NCI-H1092 (cell line): Measurements from ENCODE around the gene BTG2.
A peak's percentile ranks its signal among the peaks of the same experiment; 100 is the strongest.

Source experiments
- DNase-seq: peaks from one replicate; lab custom pipeline; 2025; lab: John Stamatoyannopoulos, UW

Gene BTG2

GRCh38 chr1:203317429-203318228, 12.3 kb downstream of the BTG2 start:
- no peak for DNase-seq

- DNase-seq, result no peak
These were observed 12.9 kb downstream of the BTG2 start for GRCh38 chr1:203318229-203318517.

- DNase-seq, result peak; percentile 96
These were observed 15.4 kb downstream of the BTG2 start for GRCh38 chr1:203320591-203321272.

DNA sequence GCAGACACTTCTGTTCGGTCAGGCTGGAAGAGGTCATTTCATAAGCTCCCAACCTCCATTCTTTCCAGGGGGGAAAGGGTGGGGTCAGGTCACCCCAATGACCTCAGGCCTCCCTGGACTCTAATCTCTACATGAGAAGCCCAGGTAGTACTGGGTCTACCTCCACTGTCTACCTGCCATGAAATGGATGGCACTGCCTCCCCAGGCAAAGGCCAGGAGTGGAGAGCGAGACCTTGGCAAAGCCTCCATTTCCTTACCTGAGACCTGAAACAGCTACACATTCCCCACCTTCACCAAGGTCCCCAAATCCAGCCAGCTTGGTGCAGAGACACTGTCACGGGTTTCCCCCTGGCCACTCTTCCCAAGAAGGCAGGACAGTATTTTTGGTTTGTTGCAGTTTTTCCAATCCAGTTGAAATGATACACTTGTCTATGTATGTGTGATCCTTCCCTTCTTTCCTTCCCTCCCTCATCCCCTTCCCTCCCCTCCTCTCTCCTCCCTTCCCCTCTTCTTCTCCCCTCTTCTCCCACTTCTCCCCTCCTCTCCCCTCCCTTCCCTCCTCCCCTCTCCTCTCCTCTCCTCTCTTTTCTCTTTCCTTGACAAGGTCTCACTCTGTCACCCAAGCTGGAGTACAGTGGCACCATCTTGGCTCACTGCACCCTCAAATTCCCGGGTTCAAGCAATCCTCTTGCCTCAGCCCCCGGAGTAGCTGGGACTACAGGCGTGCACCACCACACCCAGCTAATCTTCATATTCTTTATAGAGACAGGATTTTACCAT, 16.1 kb downstream of the BTG2 start:
- no peak for DNase-seq

- DNase-seq, result no peak
These were observed 17.3 kb downstream of the BTG2 start for GRCh38 chr1:203322500-203323179.

DNA sequence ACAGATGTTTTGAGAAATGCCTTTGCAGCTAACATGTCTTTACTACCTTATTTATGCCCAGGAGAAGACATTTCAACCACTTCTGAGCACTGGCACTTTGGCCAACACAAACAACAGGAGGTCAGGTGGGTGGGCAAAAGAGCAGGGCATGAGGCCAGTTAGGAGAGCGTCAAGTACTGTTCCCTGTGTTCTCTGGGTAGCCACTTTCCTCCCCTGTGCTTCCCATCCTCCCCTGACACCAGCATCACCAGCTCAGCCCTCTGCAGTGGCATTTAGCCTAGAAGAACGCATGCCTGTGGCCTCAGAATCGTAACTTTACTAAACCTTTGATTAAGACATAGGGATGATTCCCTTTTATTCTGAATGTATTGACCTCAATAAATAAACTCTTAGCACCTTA, 18.3 kb downstream of the BTG2 start:
- DNase-seq, result no peak

DNA sequence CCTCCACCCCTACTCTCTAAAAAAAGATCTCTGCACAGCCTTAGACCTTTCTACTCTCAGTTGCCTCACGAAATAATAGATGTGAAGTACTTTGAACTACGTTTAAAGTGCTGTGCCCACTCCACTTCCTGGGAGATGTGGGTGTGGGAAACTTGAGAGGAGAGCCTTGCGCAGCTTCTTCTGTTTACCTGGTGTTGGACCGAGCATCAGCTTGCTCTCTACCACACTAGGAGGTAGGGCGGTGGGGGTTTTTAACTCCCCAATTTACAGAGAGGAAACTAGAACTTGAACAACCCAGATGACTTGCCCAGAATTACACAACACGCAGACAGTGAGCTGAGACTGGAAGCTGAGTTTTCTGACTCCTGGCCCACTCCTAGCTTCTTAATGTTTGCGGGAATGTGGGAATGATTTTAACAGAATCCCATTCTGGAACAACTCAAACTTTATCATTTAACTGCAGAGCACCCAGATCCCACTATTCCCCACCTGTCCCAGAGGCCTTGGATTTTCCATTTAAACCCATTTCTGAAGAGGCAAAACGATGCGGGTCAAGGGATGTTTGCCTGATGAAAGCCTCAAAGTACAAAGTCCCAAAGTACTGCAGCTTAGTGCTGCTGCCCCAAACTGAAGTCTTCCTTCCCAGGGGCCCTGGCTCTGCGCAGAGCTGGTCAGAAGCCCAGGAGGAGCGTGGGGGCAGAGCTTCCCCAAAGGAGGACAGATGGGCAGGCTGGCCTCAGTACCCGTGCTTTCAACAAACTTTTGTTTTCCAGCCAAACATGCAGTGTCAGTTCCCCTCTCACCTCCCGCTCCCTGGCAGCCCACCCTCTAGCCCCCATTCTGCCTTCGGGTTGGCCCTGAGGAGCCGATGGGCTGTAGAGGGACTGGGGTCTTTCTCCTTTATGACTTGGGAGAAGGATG, 19.0 kb downstream of the BTG2 start:
- no peak for DNase-seq

DNA sequence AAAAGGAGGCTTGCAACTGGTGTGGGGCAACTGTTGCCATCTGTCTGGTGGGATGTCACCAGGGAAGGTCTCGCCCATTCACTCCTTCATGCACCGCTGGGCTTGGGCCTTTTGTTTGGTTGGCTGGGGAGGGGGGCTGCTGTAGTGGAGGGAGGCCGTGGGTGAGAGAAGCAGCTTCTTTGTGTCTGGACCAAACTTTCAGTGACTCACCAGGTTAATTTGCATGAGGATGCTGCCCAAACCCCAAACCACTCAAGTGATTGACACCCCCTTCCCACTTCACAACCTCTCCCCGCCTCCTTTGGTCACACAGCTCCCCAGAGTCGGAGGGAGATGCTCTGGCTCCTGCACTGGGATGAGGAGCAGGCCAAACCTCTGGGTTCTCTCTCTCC, 19.7 kb downstream of the BTG2 start:
- peak; percentile 86 for DNase-seq

- DNase-seq, result peak; percentile 100
These were observed 20.2 kb downstream of the BTG2 start for GRCh38 chr1:203325418-203326091.

GRCh38 chr1:203326830-203327683, 21.7 kb downstream of the BTG2 start:
- peak; percentile 96 for DNase-seq

GRCh38 chr1:203327684-203328457, 22.6 kb downstream of the BTG2 start:
- peak; percentile 79 for DNase-seq

GRCh38 chr1:203328714-203329122, 23.4 kb downstream of the BTG2 start:
- peak; percentile 91 for DNase-seq

DNA sequence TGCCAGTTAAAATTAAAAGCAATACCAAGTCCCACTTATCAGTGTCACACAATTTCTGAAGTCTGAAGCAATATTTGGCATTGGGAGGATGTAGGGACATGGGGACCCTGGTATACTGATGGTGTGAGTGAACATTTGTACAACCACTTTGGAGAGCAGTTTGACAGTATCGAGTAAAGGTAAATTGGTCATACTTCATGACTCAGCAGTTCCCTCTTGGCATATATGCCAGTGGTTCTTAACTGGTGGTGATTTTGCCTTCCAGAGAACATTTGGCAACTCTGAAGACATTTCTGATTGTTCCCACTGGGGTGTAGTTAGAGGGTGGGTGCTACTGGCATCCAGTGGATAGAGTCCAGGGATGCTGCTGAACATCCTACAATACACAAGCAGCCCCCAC, 25.9 kb downstream of the BTG2 start:
- no peak for DNase-seq

GRCh38 chr1:203335503-203335902, 30.2 kb downstream of the BTG2 start:
- no peak for DNase-seq

DNA sequence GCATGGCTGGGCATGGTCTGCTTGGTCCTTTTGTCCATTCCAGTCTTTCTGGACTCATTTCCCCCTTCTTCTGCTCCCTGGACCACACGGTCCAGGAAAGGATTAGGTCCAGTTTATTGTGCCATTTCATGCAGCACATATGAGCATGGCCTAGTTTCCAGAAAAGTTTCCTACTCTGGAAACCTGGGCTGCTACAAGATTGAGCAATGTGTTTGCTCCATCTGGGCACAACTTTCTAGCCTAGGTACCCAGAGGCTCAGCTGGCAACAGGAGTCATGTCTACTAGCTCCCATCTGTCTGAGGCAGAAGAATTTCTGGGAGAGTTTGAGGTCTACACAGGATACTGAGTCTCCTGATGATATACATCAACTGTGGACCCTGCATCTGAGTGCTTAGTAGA, 30.8 kb downstream of the BTG2 start:
- no peak for DNase-seq

GRCh38 chr1:203338335-203339036, 33.2 kb downstream of the BTG2 start:
- peak; percentile 60 for DNase-seq

DNA sequence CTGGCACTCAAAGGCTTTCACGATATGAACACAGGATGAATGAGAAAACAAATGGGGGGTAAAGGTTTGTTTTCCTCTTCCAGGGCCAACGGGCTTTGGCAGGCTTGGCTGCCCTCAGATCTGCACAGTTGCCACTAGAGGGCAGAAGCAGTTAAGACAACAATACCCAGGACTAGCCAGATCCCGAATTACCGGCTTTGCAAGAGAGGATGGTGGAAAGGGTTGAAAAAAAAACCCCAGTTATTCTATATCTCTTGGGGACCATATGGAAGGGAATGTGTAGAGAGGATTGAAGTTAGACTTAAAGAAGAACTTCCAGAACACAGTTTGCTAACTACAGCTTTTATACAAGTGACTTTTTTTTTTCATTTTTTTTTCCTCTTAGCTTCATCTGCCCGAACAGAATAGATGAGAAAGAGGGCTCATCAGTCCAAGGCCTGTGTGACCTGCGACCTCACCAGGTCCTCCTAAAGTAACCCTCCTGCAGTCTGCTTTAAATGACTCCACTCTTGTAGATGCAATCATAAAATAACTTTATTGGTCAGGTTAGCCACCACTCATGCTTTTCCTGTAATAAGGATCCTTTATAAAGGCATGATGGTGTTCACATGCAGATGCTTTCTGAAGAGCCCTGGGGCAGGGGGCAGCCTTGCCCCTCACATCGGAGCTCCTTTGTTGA, 34.9 kb downstream of the BTG2 start:
- DNase-seq, result peak; percentile 88
